ENCODE results near the gene PLXNB2. TPM values are rescaled to one million over a fixed set of nuclear protein-coding genes. Genes with fewer than 3 reads are reported as not detected.

The PLXNB2 gene
- total RNA-seq, 1 donor from 2014 or later: 9.8 TPM

DNA sequence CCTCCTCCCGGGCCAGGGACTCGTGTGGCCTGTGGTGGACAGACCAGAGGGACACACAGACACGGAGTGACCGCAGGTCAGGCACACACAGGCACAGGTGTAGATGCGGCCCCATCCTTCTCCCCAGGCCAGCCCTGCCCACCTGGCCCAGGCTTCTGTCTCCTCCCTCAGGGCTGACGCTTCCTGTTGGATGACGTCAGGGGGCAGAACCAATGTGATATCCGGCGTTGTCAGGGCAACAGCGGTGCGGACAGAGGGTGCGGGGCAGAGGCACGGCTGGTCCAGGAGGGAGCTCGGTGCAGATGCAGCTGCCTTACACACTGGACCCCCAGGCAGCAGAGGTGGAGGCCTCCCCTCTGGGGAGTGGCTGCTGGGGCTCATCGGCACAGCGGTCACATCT is 59.7 kb downstream of the PLXNB2 start:
- intact Hi-C loops (cut with micrococcal nuclease): loop anchor here (10.0 kb wide), 1 partner anchor 277 kb away; the partner anchor contains the start of gene SCO2
- H3K27ac Mint-ChIP-seq: peak overlapping the region; percentile 77
- peaks cover 26% of the 10 kb centered on the region for H3K36me3 Mint-ChIP-seq (ENCODE audit: low read depth)
- peak; percentile 46 for DNase-seq (ENCODE audit: low spot score)
- no peaks in the 10 kb centered on the region for H3K27me3 Mint-ChIP-seq (ENCODE audit: low read depth)
- H3K4me1 Mint-ChIP-seq (ENCODE audit: low read depth): peaks cover 10% of the 10 kb centered on the region
- H3K4me3 Mint-ChIP-seq (ENCODE audit: low read depth): peak overlapping the region; percentile 17
- H3K9me3 Mint-ChIP-seq: no peaks in the 10 kb centered on the region

DNA sequence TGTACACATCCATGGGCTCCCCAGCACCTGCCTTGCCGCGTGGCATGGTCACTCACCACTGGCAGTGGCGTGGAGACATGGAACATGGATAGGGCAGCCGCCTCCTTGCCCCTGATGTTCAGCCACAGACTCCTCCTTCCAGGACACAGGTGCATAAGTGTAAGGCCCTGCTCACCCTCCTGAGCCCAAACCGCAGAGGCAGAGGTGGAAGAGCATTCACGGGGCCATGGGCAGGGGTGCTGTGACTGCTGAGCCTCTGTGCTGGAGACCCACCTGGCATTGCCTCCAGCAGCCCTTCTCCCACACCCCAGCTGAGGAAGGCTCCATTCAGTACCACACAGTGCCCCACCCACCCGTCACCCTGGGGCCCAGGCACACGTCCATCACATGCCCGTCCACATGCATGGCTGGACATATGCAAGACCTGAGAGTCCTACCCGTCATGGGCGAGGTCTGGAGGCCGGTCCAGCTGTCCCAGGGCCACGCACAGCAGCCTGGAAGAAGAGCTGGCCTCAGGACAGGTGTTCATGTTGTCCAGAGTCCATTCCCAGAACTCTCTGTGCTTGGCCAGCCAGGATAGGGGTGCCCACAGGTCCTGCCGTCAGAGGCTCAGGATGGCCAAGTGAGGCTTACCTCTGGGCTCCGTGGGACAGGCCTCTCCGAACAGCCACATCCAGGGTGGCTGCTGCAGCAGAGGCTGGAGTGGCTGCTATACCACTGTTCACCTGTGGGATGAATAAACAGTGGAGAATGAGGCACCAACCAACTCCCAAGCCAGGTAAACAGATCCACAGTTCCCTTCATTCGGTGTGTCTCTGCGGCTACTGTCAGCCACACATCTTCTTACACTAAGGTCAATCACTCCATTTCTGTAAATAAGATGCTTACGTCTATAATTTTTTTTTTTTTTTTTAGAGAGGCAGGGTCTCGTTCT is 60.9 kb downstream of the PLXNB2 start:
- peaks cover 15% of the 10 kb centered on the region for H3K4me1 Mint-ChIP-seq (ENCODE audit: low read depth)
- no peaks in the 10 kb centered on the region for H3K27me3 Mint-ChIP-seq (ENCODE audit: low read depth)
- intact Hi-C loops (cut with micrococcal nuclease): loop anchor here (10.0 kb wide), 1 partner anchor 278 kb away; the partner anchor contains the start of gene SCO2
- H3K36me3 Mint-ChIP-seq (ENCODE audit: low read depth): peaks cover 29% of the 10 kb centered on the region
- peak overlapping the region; percentile 71 for H3K4me3 Mint-ChIP-seq (ENCODE audit: low read depth)
- no peak for DNase-seq (ENCODE audit: low spot score)
- no peak overlapping the region for H3K27ac Mint-ChIP-seq
- H3K9me3 Mint-ChIP-seq: no peaks in the 10 kb centered on the region

DNA sequence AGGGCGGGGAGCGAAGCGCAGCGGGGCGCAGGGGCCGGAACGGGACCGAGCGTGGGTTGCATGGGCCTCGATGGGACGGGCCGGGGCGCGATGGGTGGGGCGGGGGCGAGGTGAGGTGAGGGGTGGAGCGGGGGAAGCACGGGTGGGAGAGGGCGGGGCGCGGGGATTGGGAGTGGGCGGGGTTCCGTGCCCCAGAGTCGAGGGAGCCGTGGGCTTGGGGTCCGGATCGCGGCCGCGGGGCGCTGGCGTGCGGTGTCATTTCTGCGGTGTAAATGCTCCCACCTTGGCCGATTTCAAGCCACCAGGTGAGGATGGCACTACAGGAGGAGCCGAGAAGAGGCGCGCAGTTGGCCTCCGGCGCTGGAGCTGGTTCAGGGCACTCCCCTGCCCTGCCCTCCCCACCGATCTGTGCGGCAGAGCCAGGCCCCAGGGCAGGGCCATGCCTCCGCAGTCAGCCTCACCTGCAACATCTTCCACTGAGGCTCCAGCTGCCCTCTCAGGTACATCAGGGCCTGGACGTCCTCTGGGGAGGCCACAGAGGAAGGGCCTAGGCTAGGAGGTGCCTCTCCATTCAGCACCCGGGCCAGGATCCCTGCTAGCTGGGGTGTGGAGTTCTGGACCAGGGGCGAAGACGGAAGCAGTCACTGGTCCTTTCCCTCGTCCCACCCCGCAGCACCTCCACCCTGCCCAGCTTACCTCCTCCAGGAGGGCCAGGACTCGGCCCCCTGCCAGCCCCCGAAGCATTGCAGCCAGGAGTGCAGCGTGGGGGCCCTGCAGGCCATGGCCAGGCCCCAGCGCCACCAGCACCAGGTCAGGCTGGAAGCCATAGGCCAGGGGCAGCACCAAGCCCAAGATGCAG is 62.0 kb downstream of the PLXNB2 start:
- Mint-ChIP-seq H3K36me3 (ENCODE audit: low read depth) (peaks cover 32% of the 10 kb centered on the region), H3K4me3 (ENCODE audit: low read depth) (peak overlapping the region; percentile 100), H3K27ac (peak overlapping the region; percentile 100), H3K27me3 (ENCODE audit: low read depth) (no peaks in the 10 kb centered on the region), H3K9me3 (no peaks in the 10 kb centered on the region), H3K4me1 (ENCODE audit: low read depth) (peaks cover 18% of the 10 kb centered on the region)
- intact Hi-C loops (cut with micrococcal nuclease): loop anchor here (1.0 to 10.0 kb wide), 3 partner anchors 98 to 375 kb away; partner anchors contain the start of genes PPP6R2 and SCO2
- no peak for DNase-seq (ENCODE audit: low spot score)

DNA sequence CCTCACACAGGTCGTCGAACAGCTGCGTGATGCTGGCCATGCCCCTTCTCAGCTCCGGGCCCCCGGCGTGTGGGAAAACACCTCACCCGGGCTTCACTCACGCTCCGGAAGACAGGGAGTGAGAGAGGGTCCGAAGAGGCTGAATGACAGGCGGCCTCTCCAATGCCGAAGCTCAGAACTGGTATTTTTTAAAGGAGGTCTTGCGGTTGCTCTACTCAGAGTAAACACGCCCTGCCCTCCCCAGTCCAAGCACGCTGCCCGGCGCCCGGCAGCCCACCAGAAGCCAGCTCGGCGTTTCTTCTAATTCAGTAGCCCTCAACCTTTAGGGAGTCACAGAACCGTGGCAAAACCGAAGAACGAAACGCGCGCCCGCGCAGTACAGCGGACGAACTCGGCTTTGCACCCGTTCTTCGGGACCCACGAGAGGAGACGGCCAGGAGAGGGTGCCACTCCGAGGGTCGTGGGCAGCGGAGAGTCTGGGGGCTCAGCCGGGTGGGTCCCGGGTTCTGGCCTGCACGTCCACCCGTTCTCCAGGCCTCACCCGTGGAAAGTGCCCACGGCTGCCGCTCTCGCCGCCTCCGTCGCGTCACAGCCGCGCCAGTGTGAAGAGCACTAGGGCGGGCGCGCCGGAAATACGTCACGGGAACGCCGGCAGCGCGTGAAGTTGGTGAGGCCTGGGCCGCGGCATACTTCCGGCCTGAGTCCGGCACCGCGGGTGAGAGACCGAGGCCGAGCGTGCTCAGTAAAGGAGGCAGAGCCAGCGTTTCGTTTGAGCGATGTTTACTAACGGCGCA is 62.8 kb downstream of the PLXNB2 start, which contains the start of gene TUBGCP6:
TUBGCP6 (minus strand) TSS at position 604 of the 794 bp plus-strand sequence; CDS start at position 40, 564 bp downstream.
- Mint-ChIP-seq H3K36me3 (ENCODE audit: low read depth) (peaks cover 38% of the 10 kb centered on the region), H3K27ac (peak within 1 kb of the TSS; percentile 100), H3K9me3 (no peaks in the 10 kb centered on the region), H3K4me1 (ENCODE audit: low read depth) (peaks cover 12% of the 10 kb centered on the region), H3K27me3 (ENCODE audit: low read depth) (no peaks in the 10 kb centered on the region), H3K4me3 (ENCODE audit: low read depth) (peak within 1 kb of the TSS; percentile 100)
- intact Hi-C loops (cut with micrococcal nuclease): loop anchor here (1.0 to 10.0 kb wide), 4 partner anchors 83 to 376 kb away; partner anchors contain the start of genes DENND6B, PPP6R2 and SCO2
- DNase-seq (ENCODE audit: low spot score): peak; percentile 92

DNA sequence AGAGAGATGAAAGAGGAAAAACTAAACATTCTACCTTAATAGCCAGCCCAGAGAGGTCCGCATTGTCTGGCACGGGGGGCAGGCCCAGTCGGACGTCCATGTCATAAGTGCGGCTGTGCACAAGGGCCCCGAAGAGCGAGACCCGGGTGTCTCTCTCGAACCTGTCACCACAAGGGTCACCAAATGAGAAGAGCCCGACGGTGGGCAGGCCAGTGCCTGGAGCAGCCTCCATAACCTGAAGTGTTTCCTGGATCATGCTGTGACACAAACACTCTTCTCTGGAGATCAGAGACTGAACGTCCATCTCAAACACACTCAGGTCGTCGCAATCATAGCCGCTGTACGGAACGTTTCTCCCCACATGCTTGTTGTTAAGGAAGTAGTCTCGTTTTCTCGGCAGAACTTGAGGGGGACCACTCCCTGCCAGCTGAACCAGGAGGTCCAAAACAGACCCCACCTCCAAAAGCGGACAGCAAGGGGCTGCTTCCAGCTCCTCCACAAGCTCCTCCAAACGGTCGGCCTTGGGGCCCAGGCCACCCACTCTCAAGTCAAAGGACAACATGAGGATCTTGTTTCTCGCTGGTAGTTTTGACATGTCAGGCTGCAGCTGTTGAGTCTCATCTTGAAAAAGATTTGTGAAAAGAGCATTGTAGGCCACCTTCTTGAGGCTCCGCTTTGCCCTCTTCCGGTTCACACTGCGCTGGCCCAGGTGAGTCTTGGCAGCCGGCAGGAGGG is 63.6 kb downstream of the PLXNB2 start:
- peaks cover 12% of the 10 kb centered on the region for H3K4me1 Mint-ChIP-seq (ENCODE audit: low read depth)
- no peaks in the 10 kb centered on the region for H3K9me3 Mint-ChIP-seq
- peak overlapping the region; percentile 100 for H3K4me3 Mint-ChIP-seq (ENCODE audit: low read depth)

DNA sequence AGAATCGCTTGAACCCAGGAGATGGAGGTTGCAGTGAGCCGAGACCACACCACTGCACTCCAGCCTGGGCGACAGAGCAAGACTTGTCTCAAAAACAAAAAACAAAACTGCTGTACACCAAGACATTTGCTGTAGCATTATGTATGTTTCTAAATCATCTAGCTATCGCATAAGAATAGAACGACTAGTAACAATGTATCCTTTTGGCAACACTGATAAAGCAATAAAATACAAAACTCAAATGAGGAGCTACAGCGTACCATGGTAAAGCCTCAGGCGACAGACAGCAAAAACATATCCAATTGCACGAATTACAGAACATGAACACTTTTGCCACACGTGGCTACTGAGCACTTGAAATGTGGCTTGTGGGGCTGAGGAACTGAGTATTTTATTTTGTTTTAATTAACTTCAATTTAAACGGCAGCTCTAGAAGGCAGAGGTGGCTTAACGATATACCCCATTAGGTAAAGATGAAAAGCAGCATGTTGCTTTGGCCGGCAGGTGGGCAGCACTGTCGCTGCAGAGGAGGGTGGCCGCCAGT is 65.0 kb downstream of the PLXNB2 start:
- H3K4me1 Mint-ChIP-seq (ENCODE audit: low read depth): peaks cover 11% of the 10 kb centered on the region
- intact Hi-C loops (cut with micrococcal nuclease): loop anchor here (5.0 to 10.0 kb wide), 2 partner anchors 85 to 282 kb away; partner anchors contain the start of genes DENND6B and SCO2
- no peaks in the 10 kb centered on the region for H3K27me3 Mint-ChIP-seq (ENCODE audit: low read depth)
- H3K27ac Mint-ChIP-seq: no peak overlapping the region
- H3K9me3 Mint-ChIP-seq: no peaks in the 10 kb centered on the region
- H3K4me3 Mint-ChIP-seq (ENCODE audit: low read depth): peak overlapping the region; percentile 100
- peaks cover 41% of the 10 kb centered on the region for H3K36me3 Mint-ChIP-seq (ENCODE audit: low read depth)
- DNase-seq (ENCODE audit: low spot score): no peak

More for the DNA sequence above, 63.6 kb downstream of the PLXNB2 start:
- DNase-seq (ENCODE audit: low spot score): no peak
- peak overlapping the region; percentile 100 for H3K27ac Mint-ChIP-seq
- intact Hi-C loops (cut with micrococcal nuclease): loop anchor here (2.0 to 10.0 kb wide), 3 partner anchors 83 to 377 kb away; partner anchors contain the start of genes DENND6B and SCO2
- H3K27me3 Mint-ChIP-seq (ENCODE audit: low read depth): no peaks in the 10 kb centered on the region
- H3K36me3 Mint-ChIP-seq (ENCODE audit: low read depth): peaks cover 39% of the 10 kb centered on the region

DNA sequence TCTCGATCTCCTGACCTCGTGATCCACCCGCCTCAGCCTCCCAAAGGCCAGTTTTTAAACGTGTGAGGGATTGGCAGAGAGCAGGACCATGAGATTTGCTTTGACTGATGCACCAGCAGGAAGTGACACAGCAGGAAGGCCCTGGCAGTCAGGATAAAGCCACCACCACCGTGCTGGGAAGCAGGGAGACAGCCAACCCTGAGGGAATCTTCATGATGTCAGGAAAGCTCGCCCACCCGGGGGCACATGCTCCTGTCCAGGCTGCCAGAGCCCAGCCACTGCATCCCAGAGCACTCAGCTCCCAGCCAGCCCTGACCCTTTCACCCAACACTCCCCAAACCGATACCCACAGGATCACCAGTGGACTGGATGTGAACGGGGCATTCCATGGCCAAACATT is 68.7 kb downstream of the PLXNB2 start:
- no peak for DNase-seq (ENCODE audit: low spot score)
- H3K9me3 Mint-ChIP-seq: no peaks in the 10 kb centered on the region
- no peaks in the 10 kb centered on the region for H3K27me3 Mint-ChIP-seq (ENCODE audit: low read depth)
- H3K4me3 Mint-ChIP-seq (ENCODE audit: low read depth): no peak overlapping the region
- H3K27ac Mint-ChIP-seq: no peak overlapping the region
- peaks cover 8% of the 10 kb centered on the region for H3K4me1 Mint-ChIP-seq (ENCODE audit: low read depth)
- H3K36me3 Mint-ChIP-seq (ENCODE audit: low read depth): peaks cover 41% of the 10 kb centered on the region
- intact Hi-C loops (cut with micrococcal nuclease): no loop called here

DNA sequence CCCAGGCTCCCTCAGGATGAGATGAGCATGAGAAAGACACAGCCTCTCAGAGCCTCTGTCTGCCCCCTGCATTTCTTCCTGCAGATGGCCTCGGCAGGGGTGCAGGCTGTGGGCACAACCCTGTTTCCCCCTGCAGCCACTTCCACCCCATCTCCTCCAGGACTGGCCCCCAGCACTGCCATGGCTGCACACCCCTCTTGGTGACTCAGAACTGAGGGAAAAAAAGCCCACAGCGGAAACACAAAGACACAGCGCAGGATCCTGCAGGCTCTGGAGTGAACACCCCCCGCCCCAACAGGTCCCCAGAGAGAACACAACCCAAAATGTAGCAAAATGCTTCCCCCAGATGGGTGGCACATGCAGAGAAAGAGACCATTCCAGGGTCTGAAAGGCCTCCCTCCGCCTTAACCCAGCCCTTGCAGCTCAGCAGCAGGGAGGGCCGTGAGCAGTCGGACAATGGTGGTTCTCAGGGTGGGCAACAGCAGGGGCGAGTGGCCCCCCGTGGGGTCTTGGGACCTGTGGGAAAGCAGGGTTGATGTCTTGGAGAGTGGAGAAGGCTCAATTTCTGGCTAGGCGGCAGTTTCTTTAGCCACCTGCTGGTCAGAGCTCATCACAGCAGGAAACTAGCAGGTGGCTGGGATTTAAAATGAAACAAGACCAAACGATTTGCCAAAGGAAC is 70.6 kb downstream of the PLXNB2 start:
- Mint-ChIP-seq H3K4me3 (ENCODE audit: low read depth) (no peak overlapping the region), H3K9me3 (no peaks in the 10 kb centered on the region), H3K4me1 (ENCODE audit: low read depth) (peaks cover 5% of the 10 kb centered on the region), H3K27ac (no peak overlapping the region), H3K36me3 (ENCODE audit: low read depth) (peaks cover 42% of the 10 kb centered on the region), H3K27me3 (ENCODE audit: low read depth) (no peaks in the 10 kb centered on the region)
- no peak for DNase-seq (ENCODE audit: low spot score)
- intact Hi-C loops (cut with micrococcal nuclease): no loop called here

DNA sequence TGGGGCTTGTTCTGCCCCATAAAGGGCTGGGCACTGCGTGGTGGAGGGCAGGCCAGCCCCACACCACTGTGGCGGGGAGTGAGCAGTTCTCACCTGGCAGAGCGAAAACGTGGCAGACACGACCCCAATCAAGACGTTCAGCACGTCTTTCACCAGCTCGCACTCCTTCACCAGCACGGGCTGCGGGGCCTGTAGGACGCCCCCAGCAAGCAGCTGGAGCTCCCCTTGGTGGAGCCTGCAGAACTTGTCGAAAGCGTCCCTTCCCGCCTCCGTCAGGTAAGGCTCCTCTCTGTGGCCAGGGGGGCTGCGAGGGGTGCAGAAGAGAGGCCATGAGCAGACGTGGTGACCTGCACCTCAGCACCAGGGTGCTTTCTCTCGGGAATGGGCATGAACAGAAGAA is 74.2 kb downstream of the PLXNB2 start:
- no peak for DNase-seq (ENCODE audit: low spot score)
- Mint-ChIP-seq H3K4me1 (ENCODE audit: low read depth) (no peaks in the 10 kb centered on the region), H3K4me3 (ENCODE audit: low read depth) (no peak overlapping the region), H3K27ac (no peak overlapping the region), H3K9me3 (no peaks in the 10 kb centered on the region), H3K36me3 (ENCODE audit: low read depth) (peaks cover 43% of the 10 kb centered on the region), H3K27me3 (ENCODE audit: low read depth) (no peaks in the 10 kb centered on the region)
- intact Hi-C loops (cut with micrococcal nuclease): no loop called here

DNA sequence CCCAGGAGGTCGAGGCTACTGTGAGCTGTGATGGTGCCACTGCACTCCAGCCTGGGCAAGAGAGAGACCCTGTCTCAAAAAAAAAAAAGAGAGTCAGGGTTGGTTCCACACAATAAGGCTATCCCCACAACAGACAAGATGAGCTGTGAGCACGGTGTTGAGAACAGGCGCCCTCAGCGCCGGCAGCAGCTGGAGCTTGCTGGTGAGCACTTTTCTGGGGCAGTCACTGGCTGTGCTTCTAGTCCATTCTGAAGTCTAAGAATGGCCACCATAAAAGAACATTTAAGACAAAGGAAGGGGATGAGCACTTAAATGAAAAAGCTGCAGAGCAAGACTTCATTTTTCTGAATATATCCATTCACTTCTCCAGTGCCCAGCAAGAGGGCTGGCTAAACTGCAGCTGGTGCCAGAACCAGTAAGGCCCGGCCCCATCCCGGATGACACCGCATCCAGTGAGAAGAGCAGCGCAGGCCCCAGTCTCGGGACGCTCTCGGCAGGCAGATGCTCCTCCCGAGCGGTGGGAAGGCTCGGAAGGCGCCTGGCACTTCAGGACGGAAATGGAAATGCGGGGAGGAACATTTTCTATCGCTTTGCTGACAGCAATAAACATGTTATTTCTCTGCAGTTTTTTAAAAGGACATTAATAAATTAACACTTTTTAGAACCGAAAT is 74.8 kb downstream of the PLXNB2 start:
- no peak for DNase-seq (ENCODE audit: low spot score)
- intact Hi-C loops (cut with micrococcal nuclease): no loop called here
- Mint-ChIP-seq H3K27me3 (ENCODE audit: low read depth) (no peaks in the 10 kb centered on the region), H3K4me3 (ENCODE audit: low read depth) (no peak overlapping the region), H3K36me3 (ENCODE audit: low read depth) (peaks cover 37% of the 10 kb centered on the region), H3K4me1 (ENCODE audit: low read depth) (no peaks in the 10 kb centered on the region), H3K9me3 (no peaks in the 10 kb centered on the region), H3K27ac (no peak overlapping the region)

All from activated T-helper 2 cell treated with anti-CD3 and anti-CD28 coated beads, Interferon-gamma antibody, Interleukin-2, Interleukin-4, amounts not matched to agents 10 μg/mL and 5 μg/mL and 100 μg/mL, durations not matched to agents 14 hours and 24 hours and 36 hours (primary cell).